Upper lobe of left lung (tissue), 6 donors: ENCODE data around the gene RESP18. TPM values are rescaled to one million over a fixed set of nuclear protein-coding genes. Genes with fewer than 3 reads are reported as not detected.

ENCODE experiments used
- ATAC-seq, 2 donors: fragments of 200-7000 bp; cut with Tn5 transposase; one replicate each; pipeline ENCODE4 v1.9.1; 2022; ENCODE audit warnings: mild to moderate bottlenecking in 2 of 2, moderate library complexity in 2 of 2; ENCODE audit not compliant: low FRiP score in 2 of 2
- DNase-seq, 2 donors: peaks; one replicate each; pipeline ENCODE4 v3.0.0-alpha.2; 2019 to 2020
- H3K27ac ChIP-seq, 4 donors: fragments of 200-600 bp; sonication (generic); one replicate each; pipeline ENCODE4 v1.5.1; 2016 to 2019
- H3K27me3 ChIP-seq, 4 donors: fragments of 200-600 bp; sonication (generic); one replicate each; pipeline ENCODE4 v1.5.1; 2017 to 2019
- H3K36me3 ChIP-seq, 4 donors: fragments of 200-600 bp; sonication (generic); one replicate each; pipeline ENCODE4 v1.5.1; 2016 to 2019
- H3K4me1 ChIP-seq, 4 donors: fragments of 200-600 bp; sonication (generic); one replicate each; pipeline ENCODE4 v1.5.1; 2018 to 2019
- H3K4me3 ChIP-seq, 4 donors: fragments of 200-600 bp; sonication (generic); one replicate each; pipeline ENCODE4 v1.5.1; 2017 to 2019; ENCODE audit warnings: mild to moderate bottlenecking in 2 of 4, moderate library complexity in 1 of 4
- H3K9me3 ChIP-seq, 4 donors: fragments of 200-600 bp; sonication (generic); one replicate each; pipeline ENCODE4 v1.5.1; 2018 to 2019
- EP300 ChIP-seq, 4 donors: sonication (generic); formaldehyde crosslinking; IDR thresholded peaks; one replicate each; pipeline ENCODE4 v1.5.1; 2017; ENCODE audit warnings: antibody characterized with exemption in 4 of 4, control low read depth in 2 of 4
- POLR2A ChIP-seq, 4 donors: fragments of 450-650 bp; IDR thresholded peaks; one replicate each; pipeline ENCODE4 v1.5.1; 2016 to 2017; ENCODE audit warnings: antibody characterized with exemption in 4 of 4, mild to moderate bottlenecking in 2 of 4
- POLR2AphosphoS5 ChIP-seq, 2 donors: sonication (generic); formaldehyde crosslinking; IDR thresholded peaks; one replicate each; pipeline ENCODE4 v1.5.1; 2017; ENCODE audit warnings: antibody characterized with exemption in 2 of 2
- WGBS, 2 donors: methylation state at CpG; one replicate each; pipeline ENCODE4 v1.1.5; 2017 to 2018; 5-methylcytosine and 5-hydroxymethylcytosine counted together
- total RNA-seq, 6 donors: library from RNA; depleted of rRNA in 4 of 6; stranded (reverse); fragments of >200 nt in 4 of 6; gene quantifications; one replicate each; pipeline versions ENCODE4 v1.1.0 to v1.2.1, GENCODE V29; 2016 to 2021
- TF ChIP-seq, protein P1 (sequence below), 6 experiments: fragments of 450-650 bp in 4 of 6; fragments of 200-600 bp in 2 of 6; sonication (generic) in 2 of 6; IDR thresholded peaks; one replicate each; pipeline ENCODE4 v1.5.1; 2016 to 2019; ENCODE audit warnings: antibody characterized with exemption in 6 of 6
- donor health status: DM: no; HTN: no; CAD: no; lungs with moderate emphysema.
- donor health status: DM: no; HTN: yes; CAD: no; lungs with severe emphysema.

Gene RESP18
- total RNA-seq, 6 donors from 2014 or later: not detected

GRCh38 chr2:219294356-219295351, 37.9 kb downstream of the RESP18 start:
- H3K36me3 ChIP-seq: no peaks in the 10 kb centered on the region
- no peaks in the 10 kb centered on the region for H3K27me3 ChIP-seq
- ATAC-seq: peak; percentile 93 to 96
- DNase-seq: peak; percentile 94 to 97
- WGBS, 2 donors: 17 to 18% methylated on average over 23 of the region's 67 CpGs
- peak in 2 of 4 donors; percentile 25 to 51 for TF ChIP-seq POLR2A (IDR thresholded peaks at IDR 0.05)
- no peak for TF ChIP-seq EP300 (IDR thresholded peaks at IDR 0.05)
- peak; percentile 49 to 51 for TF ChIP-seq POLR2AphosphoS5 (IDR thresholded peaks at IDR 0.05)
- TF ChIP-seq, protein P1, sequence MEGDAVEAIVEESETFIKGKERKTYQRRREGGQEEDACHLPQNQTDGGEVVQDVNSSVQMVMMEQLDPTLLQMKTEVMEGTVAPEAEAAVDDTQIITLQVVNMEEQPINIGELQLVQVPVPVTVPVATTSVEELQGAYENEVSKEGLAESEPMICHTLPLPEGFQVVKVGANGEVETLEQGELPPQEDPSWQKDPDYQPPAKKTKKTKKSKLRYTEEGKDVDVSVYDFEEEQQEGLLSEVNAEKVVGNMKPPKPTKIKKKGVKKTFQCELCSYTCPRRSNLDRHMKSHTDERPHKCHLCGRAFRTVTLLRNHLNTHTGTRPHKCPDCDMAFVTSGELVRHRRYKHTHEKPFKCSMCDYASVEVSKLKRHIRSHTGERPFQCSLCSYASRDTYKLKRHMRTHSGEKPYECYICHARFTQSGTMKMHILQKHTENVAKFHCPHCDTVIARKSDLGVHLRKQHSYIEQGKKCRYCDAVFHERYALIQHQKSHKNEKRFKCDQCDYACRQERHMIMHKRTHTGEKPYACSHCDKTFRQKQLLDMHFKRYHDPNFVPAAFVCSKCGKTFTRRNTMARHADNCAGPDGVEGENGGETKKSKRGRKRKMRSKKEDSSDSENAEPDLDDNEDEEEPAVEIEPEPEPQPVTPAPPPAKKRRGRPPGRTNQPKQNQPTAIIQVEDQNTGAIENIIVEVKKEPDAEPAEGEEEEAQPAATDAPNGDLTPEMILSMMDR (IDR thresholded peaks at IDR 0.05): peak; percentile 98 to 100 (median 100)
- H3K4me3 ChIP-seq: peak overlapping the region; percentile 27 to 70 (median 50)
- H3K4me1 ChIP-seq: peaks cover 5 to 11% (median 10%) of the 10 kb centered on the region in 4 donors
- peak overlapping the region in 3 of 4 donors; percentile 55 to 84 (median 79) for H3K27ac ChIP-seq
- H3K9me3 ChIP-seq: no peaks in the 10 kb centered on the region

- peaks cover 8 to 13% (median 10%) of the 10 kb centered on the region in 4 donors for H3K4me1 ChIP-seq
- H3K36me3 ChIP-seq: no peaks in the 10 kb centered on the region
- no peaks in the 10 kb centered on the region for H3K9me3 ChIP-seq
- ATAC-seq: no peak
- peak overlapping the region in 1 of 4 donors; percentile 84 for H3K27ac ChIP-seq
- no peaks in the 10 kb centered on the region for H3K27me3 ChIP-seq
- no peak for DNase-seq
- no peak for TF ChIP-seq POLR2AphosphoS5 (IDR thresholded peaks at IDR 0.05)
- TF ChIP-seq, protein P1 (IDR thresholded peaks at IDR 0.05): no peak
- no peak for TF ChIP-seq POLR2A (IDR thresholded peaks at IDR 0.05)
- TF ChIP-seq EP300 (IDR thresholded peaks at IDR 0.05): no peak
- whole genome bisulfite sequencing, 2 donors: 84 to 90% methylated on average over 5 of the region's 5 CpGs
- no peak overlapping the region for H3K4me3 ChIP-seq
These were observed 38.8 kb downstream of the RESP18 start for GRCh38 chr2:219293736-219294231.

- TF ChIP-seq, protein P1 (IDR thresholded peaks at IDR 0.05): no peak
- TF ChIP-seq EP300 (IDR thresholded peaks at IDR 0.05): no peak
- TF ChIP-seq POLR2A (IDR thresholded peaks at IDR 0.05): no peak
- TF ChIP-seq POLR2AphosphoS5 (IDR thresholded peaks at IDR 0.05): no peak
- Histone ChIP-seq H3K27me3 (no peaks in the 10 kb centered on the region), H3K9me3 (no peaks in the 10 kb centered on the region), H3K27ac (no peak overlapping the region), H3K4me3 (no peak overlapping the region), H3K36me3 (no peaks in the 10 kb centered on the region), H3K4me1 (peaks cover 5 to 13% (median 10%) of the 10 kb centered on the region in 4 donors)
- DNase-seq (no peak), ATAC-seq (no peak)
- 92 to 94% methylated on average over 9 of the region's 9 CpGs for WGBS, 2 donors
These were observed 39.9 kb downstream of the RESP18 start for GRCh38 chr2:219292616-219293015.

- TF ChIP-seq POLR2A (IDR thresholded peaks at IDR 0.05): no peak
- TF ChIP-seq POLR2AphosphoS5 (IDR thresholded peaks at IDR 0.05): no peak
- TF ChIP-seq EP300 (IDR thresholded peaks at IDR 0.05): no peak
- TF ChIP-seq, protein P1 (IDR thresholded peaks at IDR 0.05): no peak
- Histone ChIP-seq H3K27me3 (no peaks in the 10 kb centered on the region), H3K27ac (no peak overlapping the region), H3K4me1 (peaks cover 5 to 13% (median 10%) of the 10 kb centered on the region in 4 donors), H3K9me3 (no peaks in the 10 kb centered on the region), H3K4me3 (no peak overlapping the region), H3K36me3 (peaks cover 0 to under 1% (median 0%) of the 10 kb centered on the region in 4 donors)
- ATAC-seq (no peak), DNase-seq (no peak)
- 69 to 84% methylated on average over 4 of the region's 4 CpGs for WGBS, 2 donors
These were observed 40.5 kb downstream of the RESP18 start for GRCh38 chr2:219291910-219292490.
